ENCODE measurements around the gene PSTPIP1. TPM values are rescaled to one million over a fixed set of nuclear protein-coding genes. Genes with fewer than 3 reads are reported as not detected.

PSTPIP1 gene
- total and polyA plus RNA-seq, 2 experiments from 2014 or later: 0.80 TPM; not detected in 1

DNA sequence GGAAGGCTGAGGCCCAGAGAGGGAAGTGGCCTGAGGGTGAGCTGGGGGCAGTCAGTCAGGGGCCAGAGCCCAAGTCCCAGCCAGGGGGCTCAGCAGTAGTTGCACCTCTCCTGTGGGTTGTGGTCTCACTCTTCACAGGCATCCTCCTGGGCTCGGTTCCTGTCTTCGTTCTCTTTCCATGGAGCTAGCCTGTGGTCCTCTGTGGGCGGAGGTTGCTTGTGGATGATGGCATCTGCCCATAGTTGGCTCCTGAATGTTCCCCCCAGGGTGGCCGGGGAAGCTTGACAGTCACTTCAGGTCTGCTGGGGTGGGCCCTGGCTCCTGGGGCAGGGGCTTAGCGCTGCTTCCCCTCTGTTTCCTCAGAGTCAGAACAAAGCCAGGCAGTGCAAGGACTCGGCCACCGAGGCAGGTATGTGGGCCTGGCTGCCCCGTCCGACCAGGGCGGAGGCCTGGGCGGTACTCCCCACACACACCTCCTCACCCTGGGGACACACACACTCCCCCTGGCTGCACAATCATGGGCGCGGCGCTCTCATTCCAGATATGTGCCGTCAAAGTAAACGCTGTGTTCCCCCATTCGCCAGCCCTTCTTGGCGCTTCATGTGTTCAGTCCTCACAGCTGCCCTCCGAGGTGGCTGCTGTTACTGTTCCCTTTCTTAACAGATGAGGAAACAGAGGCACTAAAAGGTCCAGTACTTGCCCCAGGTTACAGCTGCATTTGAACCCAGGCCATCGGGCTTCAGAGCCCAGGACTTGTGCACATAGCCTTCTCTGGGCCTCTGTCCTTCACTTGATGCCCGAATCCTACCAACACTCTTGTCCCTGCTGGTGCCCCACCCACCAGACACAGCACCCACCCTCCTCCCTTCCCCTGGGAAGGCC lies 34.5 kb downstream of the PSTPIP1 start:
- Histone ChIP-seq H3K4me1 (ENCODE audit: insufficient read depth) (no peaks in the 10 kb centered on the region), H3K27ac (no peak overlapping the region), H3K4me3 (no peak overlapping the region), H3F3A (ENCODE audit: insufficient read depth) (no peaks in the 10 kb centered on the region), H3K4me2 (ENCODE audit: unreplicated experiment) (no peak overlapping the region), H3K79me2 (ENCODE audit: insufficient read depth) (no peaks in the 10 kb centered on the region), H3K9ac (no peak overlapping the region), H3K27me3 (replicated peaks; ENCODE audit: insufficient read depth) (no peaks in the 10 kb centered on the region), H4K20me1 (ENCODE audit: insufficient read depth) (no peaks in the 10 kb centered on the region), H2AFZ (no peak overlapping the region), H3K9me3 (ENCODE audit: low read depth) (no peaks in the 10 kb centered on the region), H3K36me3 (ENCODE audit: low read depth) (no peaks in the 10 kb centered on the region), H3K9me2 (ENCODE audit: insufficient read depth) (no peaks in the 10 kb centered on the region)
- no peak for DNase-seq
- WGBS, 2 experiments (ENCODE audit: low coverage in 1 of 2, low lambda C conversion rate in 2 of 2, missing lambda C conversion rate in 2 of 2): 90 to 94% methylated on average over 18 to 21 of the region's 21 CpGs
- no peak for TF ChIP-seq EZH2 (IDR thresholded peaks at IDR 0.05; ENCODE audit: insufficient read depth, poor library complexity, severe bottlenecking)
- no peak for TF ChIP-seq EZH2phosphoT487 (IDR thresholded peaks at IDR 0.05; ENCODE audit: insufficient read depth, low read depth)
- in situ Hi-C loops (cut with MboI): no loop called here

DNA sequence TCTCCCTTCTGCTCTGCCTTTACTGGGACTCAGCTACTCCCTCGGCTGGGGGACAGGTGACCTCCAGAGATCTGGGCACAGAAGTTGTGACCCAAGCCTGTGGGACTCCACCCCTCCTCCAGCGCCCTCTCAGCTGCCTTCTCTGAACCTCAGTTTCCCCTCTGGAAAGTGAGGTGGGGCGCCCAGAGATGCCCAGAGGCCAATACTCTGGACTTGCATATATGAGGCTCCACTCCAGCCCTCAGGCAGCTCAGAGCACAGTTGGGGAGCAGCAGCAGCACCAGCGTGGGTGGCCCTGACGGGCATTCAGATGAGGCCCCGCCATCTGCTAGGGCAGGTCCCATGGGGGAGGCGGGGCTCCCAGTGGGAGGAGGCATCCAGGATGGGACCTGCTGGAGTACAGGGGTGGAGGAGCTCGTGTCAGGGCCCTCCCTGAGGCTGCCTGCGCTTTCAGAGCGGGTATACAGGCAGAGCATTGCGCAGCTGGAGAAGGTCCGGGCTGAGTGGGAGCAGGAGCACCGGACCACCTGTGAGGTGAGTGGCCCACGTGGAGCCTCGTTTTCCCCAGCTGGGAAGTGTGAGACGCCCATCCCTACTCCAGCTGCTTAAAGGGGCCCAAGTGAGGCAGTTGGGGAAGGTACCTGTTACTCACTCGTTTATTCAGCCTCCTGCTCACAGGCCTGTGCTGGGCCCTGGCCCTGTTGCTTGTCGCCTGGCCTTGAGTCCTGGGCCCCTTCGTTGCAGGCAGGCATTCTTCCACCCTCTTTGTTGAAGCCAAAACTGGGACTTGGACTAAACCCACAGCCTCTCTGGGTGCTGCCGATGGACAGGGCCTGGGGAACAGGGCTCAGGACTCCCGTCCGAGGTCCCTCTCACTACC lies 35.4 kb downstream of the PSTPIP1 start:
- no peak for TF ChIP-seq EZH2phosphoT487 (IDR thresholded peaks at IDR 0.05; ENCODE audit: insufficient read depth, low read depth)
- TF ChIP-seq EZH2 (IDR thresholded peaks at IDR 0.05; ENCODE audit: insufficient read depth, poor library complexity, severe bottlenecking): no peak
- in situ Hi-C loops (cut with MboI): no loop called here

DNA sequence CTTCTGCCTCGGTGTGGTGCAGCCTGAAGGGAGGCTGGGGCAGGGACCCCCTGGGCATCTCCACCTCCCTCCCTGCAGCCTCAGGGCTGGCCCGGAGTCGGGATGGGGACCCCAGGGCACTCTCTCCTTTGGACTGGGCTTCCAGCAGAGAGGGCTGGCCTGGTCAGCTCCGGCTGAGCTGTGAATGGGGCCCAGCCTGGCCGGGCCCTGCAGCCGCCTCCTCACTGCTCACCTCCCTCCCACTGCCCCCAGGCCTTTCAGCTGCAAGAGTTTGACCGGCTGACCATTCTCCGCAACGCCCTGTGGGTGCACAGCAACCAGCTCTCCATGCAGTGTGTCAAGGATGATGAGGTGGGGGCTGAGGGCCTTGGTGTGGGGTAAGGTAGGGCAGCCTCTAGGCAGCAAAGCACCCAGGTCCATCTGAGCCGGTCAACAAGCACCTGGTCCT lies 36.0 kb downstream of the PSTPIP1 start:
- Histone ChIP-seq H3K27ac (no peak overlapping the region), H2AFZ (no peak overlapping the region), H3K9me2 (ENCODE audit: insufficient read depth) (no peaks in the 10 kb centered on the region), H4K20me1 (ENCODE audit: insufficient read depth) (no peaks in the 10 kb centered on the region), H3K4me3 (no peak overlapping the region), H3K9ac (no peak overlapping the region), H3K36me3 (ENCODE audit: low read depth) (no peaks in the 10 kb centered on the region), H3K9me3 (ENCODE audit: low read depth) (no peaks in the 10 kb centered on the region), H3K4me2 (ENCODE audit: unreplicated experiment) (no peak overlapping the region), H3K79me2 (ENCODE audit: insufficient read depth) (no peaks in the 10 kb centered on the region), H3K27me3 (replicated peaks; ENCODE audit: insufficient read depth) (no peaks in the 10 kb centered on the region), H3K4me1 (ENCODE audit: insufficient read depth) (no peaks in the 10 kb centered on the region), H3F3A (ENCODE audit: insufficient read depth) (no peaks in the 10 kb centered on the region)
- 80 to 82% methylated on average over 10 of the region's 10 CpGs for WGBS, 2 experiments (ENCODE audit: low coverage in 1 of 2, low lambda C conversion rate in 2 of 2, missing lambda C conversion rate in 2 of 2)
- in situ Hi-C loops (cut with MboI): no loop called here
- no peak for TF ChIP-seq EZH2phosphoT487 (IDR thresholded peaks at IDR 0.05; ENCODE audit: insufficient read depth, low read depth)
- no peak for TF ChIP-seq EZH2 (IDR thresholded peaks at IDR 0.05; ENCODE audit: insufficient read depth, poor library complexity, severe bottlenecking)
- DNase-seq: no peak

More for the DNA sequence above, 35.4 kb downstream of the PSTPIP1 start:
- Histone ChIP-seq H3K36me3 (ENCODE audit: low read depth) (no peaks in the 10 kb centered on the region), H3K79me2 (ENCODE audit: insufficient read depth) (no peaks in the 10 kb centered on the region), H3K4me1 (ENCODE audit: insufficient read depth) (no peaks in the 10 kb centered on the region), H2AFZ (no peak overlapping the region), H3K27ac (no peak overlapping the region), H4K20me1 (ENCODE audit: insufficient read depth) (no peaks in the 10 kb centered on the region), H3F3A (ENCODE audit: insufficient read depth) (no peaks in the 10 kb centered on the region), H3K9ac (no peak overlapping the region), H3K4me3 (no peak overlapping the region), H3K9me2 (ENCODE audit: insufficient read depth) (no peaks in the 10 kb centered on the region), H3K9me3 (ENCODE audit: low read depth) (no peaks in the 10 kb centered on the region), H3K4me2 (ENCODE audit: unreplicated experiment) (no peak overlapping the region), H3K27me3 (replicated peaks; ENCODE audit: insufficient read depth) (no peaks in the 10 kb centered on the region)
- DNase-seq: no peak
- 71 to 74% methylated on average over 17 to 22 of the region's 22 CpGs for WGBS, 2 experiments (ENCODE audit: low coverage in 1 of 2, low lambda C conversion rate in 2 of 2, missing lambda C conversion rate in 2 of 2)

DNA sequence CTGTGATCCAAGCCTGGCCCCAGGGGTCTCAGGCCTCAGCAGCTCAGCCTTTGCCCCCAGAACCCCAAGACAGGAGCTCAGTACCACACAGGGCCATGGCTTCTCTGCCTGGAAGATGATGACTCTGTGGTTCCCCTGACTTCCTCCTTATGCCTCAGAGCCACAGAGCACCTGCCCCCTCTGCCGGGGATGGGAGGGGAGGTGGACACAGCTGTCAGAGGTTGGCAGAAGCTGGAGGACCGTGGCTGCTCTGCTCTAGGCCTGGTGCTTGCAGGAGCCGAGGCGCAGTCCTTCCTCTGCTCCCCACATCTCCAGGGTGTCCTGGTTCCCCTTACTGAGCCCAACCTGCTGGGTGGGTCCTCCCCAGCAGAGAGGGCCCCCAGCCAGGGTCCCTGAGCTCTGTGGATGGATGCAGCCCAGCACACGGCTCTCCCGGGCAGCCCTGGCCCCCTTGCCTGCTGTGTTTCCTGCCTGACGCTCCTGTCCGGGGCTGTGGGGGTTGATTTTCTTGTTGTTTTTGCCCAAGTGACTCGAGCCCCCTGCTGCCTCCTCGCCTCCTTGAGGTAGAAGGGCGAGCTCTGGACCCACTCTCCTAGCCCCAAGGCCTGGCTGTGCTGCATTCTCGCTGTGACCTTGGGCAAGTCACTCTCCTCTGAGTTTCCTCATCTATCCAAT lies 36.6 kb downstream of the PSTPIP1 start:
- in situ Hi-C loops (cut with MboI): no loop called here
- peak; percentile 39 for DNase-seq
- H4K20me1 ChIP-seq (ENCODE audit: insufficient read depth): no peaks in the 10 kb centered on the region
- no peaks in the 10 kb centered on the region for H3F3A ChIP-seq (ENCODE audit: insufficient read depth)
- no peaks in the 10 kb centered on the region for H3K27me3 ChIP-seq (replicated peaks; ENCODE audit: insufficient read depth)
- 69 to 74% methylated on average over 12 of the region's 12 CpGs for WGBS, 2 experiments (ENCODE audit: low coverage in 1 of 2, low lambda C conversion rate in 2 of 2, missing lambda C conversion rate in 2 of 2)
- no peaks in the 10 kb centered on the region for H3K36me3 ChIP-seq (ENCODE audit: low read depth)
- no peaks in the 10 kb centered on the region for H3K9me2 ChIP-seq (ENCODE audit: insufficient read depth)
- no peak for TF ChIP-seq EZH2 (IDR thresholded peaks at IDR 0.05; ENCODE audit: insufficient read depth, poor library complexity, severe bottlenecking)
- no peak for TF ChIP-seq EZH2phosphoT487 (IDR thresholded peaks at IDR 0.05; ENCODE audit: insufficient read depth, low read depth)
- H3K27ac ChIP-seq: no peak overlapping the region
- H3K9ac ChIP-seq: no peak overlapping the region
- no peaks in the 10 kb centered on the region for H3K79me2 ChIP-seq (ENCODE audit: insufficient read depth)
- H3K4me3 ChIP-seq: no peak overlapping the region
- no peak overlapping the region for H2AFZ ChIP-seq
- H3K4me2 ChIP-seq (ENCODE audit: unreplicated experiment): no peak overlapping the region
- no peaks in the 10 kb centered on the region for H3K9me3 ChIP-seq (ENCODE audit: low read depth)
- H3K4me1 ChIP-seq (ENCODE audit: insufficient read depth): no peaks in the 10 kb centered on the region

Measured in GM23248 (cell line).